Osteocyte (in vitro differentiated cells): ENCODE results near the gene ATP7B. TPM values are rescaled to one million over a fixed set of nuclear protein-coding genes. Genes with fewer than 3 reads are reported as not detected.

ENCODE experiments used
- DNase-seq: peaks from one replicate; pipeline ENCODE4 v3.0.0; 2021; ENCODE audit warnings: mixed read lengths; ENCODE audit not compliant: unreplicated experiment; ENCODE audit errors: extremely low spot score
- H3K27ac Mint-ChIP-seq: one replicate; pipeline ENCODE4 v1.8.0; 2021; ENCODE audit warnings: mild to moderate bottlenecking, mixed read lengths; ENCODE audit not compliant: unreplicated experiment
- H3K27me3 Mint-ChIP-seq: one replicate; pipeline ENCODE4 v1.8.0; 2021; ENCODE audit warnings: mixed read lengths; ENCODE audit not compliant: unreplicated experiment
- H3K36me3 Mint-ChIP-seq: one replicate; pipeline ENCODE4 v1.8.0; 2021; ENCODE audit warnings: mixed read lengths; ENCODE audit not compliant: unreplicated experiment
- H3K4me1 Mint-ChIP-seq: one replicate; pipeline ENCODE4 v1.8.0; 2021; ENCODE audit warnings: mixed read lengths; ENCODE audit not compliant: unreplicated experiment
- H3K4me3 Mint-ChIP-seq: one replicate; pipeline ENCODE4 v1.8.0; 2021; ENCODE audit warnings: mild to moderate bottlenecking, moderate library complexity, mixed read lengths; ENCODE audit not compliant: unreplicated experiment
- H3K9me3 Mint-ChIP-seq: one replicate; pipeline ENCODE4 v1.8.0; 2021; ENCODE audit warnings: mixed read lengths; ENCODE audit not compliant: unreplicated experiment
- total RNA-seq: library from RNA; stranded (reverse); gene quantifications from 2 replicates; pipeline ENCODE4 v1.2.1, GENCODE V29; 2021
- TF ChIP-seq, protein P1 (sequence below): fragments of 200-600 bp; sonication (generic); IDR thresholded peaks from 2 replicates; pipeline ENCODE4 v1.5.0; 2021; ENCODE audit warnings: antibody characterized with exemption, mild to moderate bottlenecking, moderate library complexity

ATP7B gene
- total RNA-seq, 1 donor from 2014 or later: 10.4 TPM

DNA sequence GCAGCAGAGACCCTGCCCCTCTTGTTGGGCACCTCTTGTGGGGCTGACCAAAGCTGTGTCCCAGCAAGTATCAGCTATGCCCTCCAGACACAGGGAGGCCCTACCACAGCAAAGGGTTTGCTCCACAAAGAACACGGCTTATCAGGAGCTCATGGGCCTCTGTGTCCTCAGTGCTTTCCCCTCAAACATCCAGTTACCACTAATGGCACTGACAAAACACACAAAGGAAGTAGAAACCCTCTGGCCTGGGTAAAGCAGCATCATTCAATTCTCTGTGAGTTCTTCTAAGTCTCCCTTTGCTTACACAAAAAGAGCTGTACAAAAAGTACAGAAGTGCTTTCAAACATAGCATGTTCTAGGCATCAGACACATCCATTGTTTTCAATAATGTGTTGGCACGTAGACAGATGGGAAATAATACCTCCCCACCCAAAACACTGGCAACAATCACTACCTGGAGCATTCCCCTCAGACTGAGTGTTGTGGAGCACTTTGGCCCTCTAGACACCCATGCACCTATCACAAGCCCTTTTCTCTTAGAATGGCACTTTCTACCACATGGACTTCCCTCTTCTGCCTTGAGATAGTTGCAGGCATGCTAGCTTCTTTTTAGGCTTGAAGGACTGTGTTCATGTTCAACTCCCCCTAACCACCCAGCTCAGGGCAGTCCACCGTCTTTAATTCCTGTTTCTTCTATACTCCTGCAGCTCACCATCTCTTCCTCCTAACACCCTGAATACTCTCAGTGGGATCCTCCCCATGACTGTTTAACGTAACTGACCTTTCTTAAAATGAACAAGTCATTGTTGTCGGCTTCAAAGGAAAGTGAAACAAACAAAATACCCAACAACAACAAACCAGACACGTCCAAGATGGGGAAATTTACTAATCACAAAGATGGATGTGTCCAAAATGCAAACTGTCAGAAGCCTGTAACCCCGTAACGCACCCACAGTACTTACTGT is 43.5 kb downstream of the ATP7B start:
- H3K27ac Mint-ChIP-seq: no peak overlapping the region
- no peak for DNase-seq
- no peaks in the 10 kb centered on the region for H3K36me3 Mint-ChIP-seq
- H3K9me3 Mint-ChIP-seq: no peaks in the 10 kb centered on the region
- H3K4me3 Mint-ChIP-seq: no peak overlapping the region
- H3K27me3 Mint-ChIP-seq: no peaks in the 10 kb centered on the region
- no peaks in the 10 kb centered on the region for H3K4me1 Mint-ChIP-seq
- TF ChIP-seq, protein P1, sequence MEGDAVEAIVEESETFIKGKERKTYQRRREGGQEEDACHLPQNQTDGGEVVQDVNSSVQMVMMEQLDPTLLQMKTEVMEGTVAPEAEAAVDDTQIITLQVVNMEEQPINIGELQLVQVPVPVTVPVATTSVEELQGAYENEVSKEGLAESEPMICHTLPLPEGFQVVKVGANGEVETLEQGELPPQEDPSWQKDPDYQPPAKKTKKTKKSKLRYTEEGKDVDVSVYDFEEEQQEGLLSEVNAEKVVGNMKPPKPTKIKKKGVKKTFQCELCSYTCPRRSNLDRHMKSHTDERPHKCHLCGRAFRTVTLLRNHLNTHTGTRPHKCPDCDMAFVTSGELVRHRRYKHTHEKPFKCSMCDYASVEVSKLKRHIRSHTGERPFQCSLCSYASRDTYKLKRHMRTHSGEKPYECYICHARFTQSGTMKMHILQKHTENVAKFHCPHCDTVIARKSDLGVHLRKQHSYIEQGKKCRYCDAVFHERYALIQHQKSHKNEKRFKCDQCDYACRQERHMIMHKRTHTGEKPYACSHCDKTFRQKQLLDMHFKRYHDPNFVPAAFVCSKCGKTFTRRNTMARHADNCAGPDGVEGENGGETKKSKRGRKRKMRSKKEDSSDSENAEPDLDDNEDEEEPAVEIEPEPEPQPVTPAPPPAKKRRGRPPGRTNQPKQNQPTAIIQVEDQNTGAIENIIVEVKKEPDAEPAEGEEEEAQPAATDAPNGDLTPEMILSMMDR: no peak

DNA sequence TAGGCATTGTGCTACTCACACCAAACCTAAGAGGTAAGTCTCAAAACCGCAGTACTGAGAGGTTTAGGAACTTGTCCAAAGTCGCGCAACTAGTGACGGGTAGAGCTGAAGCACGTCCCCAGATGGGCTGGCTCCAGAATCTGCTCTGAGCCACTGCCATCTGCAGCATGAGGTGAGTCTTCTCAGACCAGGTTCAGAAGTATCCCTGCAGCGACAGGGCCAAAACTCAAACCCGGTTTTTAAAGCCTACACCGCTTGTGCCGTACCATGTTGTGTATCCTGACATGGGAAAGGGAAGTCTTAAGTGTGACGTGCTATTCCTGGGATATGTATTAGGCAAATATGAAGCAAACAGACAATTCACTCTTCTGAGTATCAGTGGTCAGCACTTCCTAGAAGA is 45.1 kb downstream of the ATP7B start:
- DNase-seq: no peak
- Mint-ChIP-seq H3K4me3 (no peak overlapping the region), H3K36me3 (peaks cover 1% of the 10 kb centered on the region), H3K4me1 (no peaks in the 10 kb centered on the region), H3K9me3 (no peaks in the 10 kb centered on the region), H3K27ac (no peak overlapping the region), H3K27me3 (no peaks in the 10 kb centered on the region)
- TF ChIP-seq, protein P1: no peak

DNA sequence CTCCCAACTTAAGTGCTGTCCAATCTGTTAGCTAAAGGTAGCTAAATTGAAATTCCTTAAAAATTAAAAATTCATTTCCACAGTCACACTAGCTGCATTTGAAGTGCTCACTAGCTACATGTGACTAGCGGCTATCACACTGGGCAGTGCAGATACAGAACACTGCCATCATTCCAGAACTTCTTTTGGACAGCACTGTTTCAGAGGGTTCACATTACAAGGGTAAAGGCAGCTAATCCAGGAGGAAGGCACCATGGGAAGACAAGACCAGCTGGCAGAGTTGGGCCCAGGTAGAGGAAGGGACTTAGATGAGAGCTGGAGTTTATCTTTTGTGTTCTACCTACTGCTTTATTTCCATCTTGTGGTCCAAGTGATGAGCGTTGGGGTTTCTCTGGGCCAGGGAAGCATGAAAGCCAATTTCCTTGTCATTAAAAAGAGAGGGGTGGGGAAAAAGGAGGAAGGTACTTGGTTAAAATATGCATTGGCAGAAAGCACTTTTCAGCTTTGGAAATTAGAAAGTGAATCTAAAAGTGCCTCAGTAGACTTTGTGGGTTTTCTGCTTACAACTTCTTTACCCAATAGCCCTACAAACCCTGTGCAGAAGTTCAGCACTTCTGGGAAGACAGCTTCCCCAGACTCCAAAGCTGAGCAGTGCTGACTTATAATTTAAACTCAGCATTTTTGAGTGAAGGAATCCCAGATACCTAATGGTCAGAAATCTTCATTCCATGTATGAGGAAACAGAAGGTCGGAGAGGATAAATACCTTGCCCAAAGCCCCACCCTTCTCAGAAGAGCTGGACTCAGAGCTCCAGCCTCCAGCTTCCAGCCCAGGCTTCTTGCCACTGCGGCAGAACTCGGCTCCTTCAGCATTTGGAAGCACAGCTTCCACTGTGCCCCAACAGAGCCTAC is 49.5 kb downstream of the ATP7B start:
- H3K4me1 Mint-ChIP-seq: no peaks in the 10 kb centered on the region
- no peak overlapping the region for H3K27ac Mint-ChIP-seq

DNA sequence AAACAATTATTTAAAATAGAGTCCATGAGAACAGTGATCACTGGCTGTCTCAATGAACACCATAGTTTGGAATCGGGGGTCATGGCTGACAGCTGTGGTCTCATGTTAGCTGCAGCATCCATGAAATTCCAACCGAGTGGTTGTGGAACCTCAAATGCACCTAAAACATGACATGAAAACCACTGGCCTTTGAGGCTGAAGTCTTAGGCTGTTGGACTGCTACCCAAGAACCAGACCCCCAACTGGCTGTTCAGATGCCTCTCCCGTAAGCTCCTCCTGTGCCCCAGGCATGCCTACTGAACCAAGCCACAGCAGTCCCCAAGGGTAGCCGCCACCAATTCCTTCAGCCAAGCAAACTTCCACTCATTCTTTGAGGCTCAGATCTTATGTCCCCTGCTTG is 50.5 kb downstream of the ATP7B start:
- Mint-ChIP-seq H3K9me3 (no peaks in the 10 kb centered on the region), H3K27ac (no peak overlapping the region), H3K36me3 (peaks cover 5% of the 10 kb centered on the region), H3K4me3 (no peak overlapping the region), H3K4me1 (no peaks in the 10 kb centered on the region), H3K27me3 (no peaks in the 10 kb centered on the region)
- DNase-seq: no peak
- TF ChIP-seq, protein P1: no peak

More for the DNA sequence above, 49.5 kb downstream of the ATP7B start:
- H3K4me3 Mint-ChIP-seq: no peak overlapping the region
- no peaks in the 10 kb centered on the region for H3K9me3 Mint-ChIP-seq
- no peak for DNase-seq
- TF ChIP-seq, protein P1: no peak
- peaks cover 5% of the 10 kb centered on the region for H3K36me3 Mint-ChIP-seq
- H3K27me3 Mint-ChIP-seq: no peaks in the 10 kb centered on the region
